ENCODE data around the gene DPP4. TPM values are rescaled to one million over a fixed set of nuclear protein-coding genes. Genes with fewer than 3 reads are reported as not detected.
A peak's percentile ranks its signal among the peaks of the same experiment; 100 is the strongest.

The DPP4 gene
- polyA plus RNA-seq, 3 donors = 0.46 TPM; not detected in 2

DNA sequence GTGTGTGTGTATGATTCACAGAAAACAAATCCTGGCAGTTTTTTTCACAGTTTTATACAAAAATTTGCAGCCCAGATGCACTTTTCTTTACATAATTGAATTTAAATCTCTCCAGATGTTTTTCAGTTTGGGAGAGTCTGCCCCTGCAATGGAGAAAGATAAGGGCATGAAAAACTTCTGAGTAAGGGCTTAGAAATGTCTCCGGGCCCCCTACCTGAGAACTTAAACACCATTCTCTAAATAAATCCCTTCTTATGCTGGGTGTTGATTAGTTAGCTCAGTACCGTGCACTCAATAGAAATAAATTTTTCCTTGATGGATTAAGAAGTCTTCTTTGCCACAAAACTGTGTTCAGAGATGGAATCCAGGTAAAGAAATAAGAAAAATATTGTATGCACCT, 64.5 kb downstream of the DPP4 start:
- peaks cover 21% of the 10 kb centered on the region for H3K4me1 Mint-ChIP-seq
- H3K9me3 Mint-ChIP-seq = no peaks in the 10 kb centered on the region
- Histone ChIP-seq H3K27me3 (ENCODE audit: control insufficient read depth in 2 of 2, insufficient read depth in 2 of 2, low read length in 2 of 2) (no peaks in the 10 kb centered on the region), H2AFZ (ENCODE audit: insufficient read depth, low read depth, low read length, poor library complexity, severe bottlenecking) (no peak overlapping the region), H3K27ac (ENCODE audit: low read depth in 1 of 2, low read length in 2 of 2) (no peak overlapping the region), H4K20me1 (ENCODE audit: insufficient read depth, low read length) (no peaks in the 10 kb centered on the region), H3K79me2 (ENCODE audit: insufficient read depth, low read length) (no peaks in the 10 kb centered on the region), H3K9ac (ENCODE audit: insufficient read depth, low read length, poor library complexity, severe bottlenecking) (no peak overlapping the region), H3K4me2 (replicated peaks; ENCODE audit: extremely low read depth, low read length, poor library complexity, severe bottlenecking) (no peak overlapping the region), H3K36me3 (replicated peaks in 1 of 2; ENCODE audit: control insufficient read depth in 1 of 2, insufficient read depth in 2 of 2, low read length in 2 of 2) (no peaks in the 10 kb centered on the region), H3K9me3 (replicated peaks in 1 of 2; ENCODE audit: control insufficient read depth in 1 of 2, insufficient read depth in 1 of 2, low read length in 2 of 2) (no peaks in the 10 kb centered on the region), H3K4me1 (ENCODE audit: control insufficient read depth in 1 of 2, insufficient read depth in 2 of 2, low read length in 2 of 2) (peaks cover 18 to 26% of the 10 kb centered on the region in 2 donors), H3K4me3 (replicated peaks in 1 of 3; ENCODE audit: low read depth in 2 of 3, low read length in 3 of 3) (no peak overlapping the region)
- DNase-seq = no peak
- no peak overlapping the region for H3K4me3 Mint-ChIP-seq
- intact Hi-C loops (cut with micrococcal nuclease) = no loop called here
- no peak overlapping the region for H3K27ac Mint-ChIP-seq
- TF ChIP-seq, protein P1, sequence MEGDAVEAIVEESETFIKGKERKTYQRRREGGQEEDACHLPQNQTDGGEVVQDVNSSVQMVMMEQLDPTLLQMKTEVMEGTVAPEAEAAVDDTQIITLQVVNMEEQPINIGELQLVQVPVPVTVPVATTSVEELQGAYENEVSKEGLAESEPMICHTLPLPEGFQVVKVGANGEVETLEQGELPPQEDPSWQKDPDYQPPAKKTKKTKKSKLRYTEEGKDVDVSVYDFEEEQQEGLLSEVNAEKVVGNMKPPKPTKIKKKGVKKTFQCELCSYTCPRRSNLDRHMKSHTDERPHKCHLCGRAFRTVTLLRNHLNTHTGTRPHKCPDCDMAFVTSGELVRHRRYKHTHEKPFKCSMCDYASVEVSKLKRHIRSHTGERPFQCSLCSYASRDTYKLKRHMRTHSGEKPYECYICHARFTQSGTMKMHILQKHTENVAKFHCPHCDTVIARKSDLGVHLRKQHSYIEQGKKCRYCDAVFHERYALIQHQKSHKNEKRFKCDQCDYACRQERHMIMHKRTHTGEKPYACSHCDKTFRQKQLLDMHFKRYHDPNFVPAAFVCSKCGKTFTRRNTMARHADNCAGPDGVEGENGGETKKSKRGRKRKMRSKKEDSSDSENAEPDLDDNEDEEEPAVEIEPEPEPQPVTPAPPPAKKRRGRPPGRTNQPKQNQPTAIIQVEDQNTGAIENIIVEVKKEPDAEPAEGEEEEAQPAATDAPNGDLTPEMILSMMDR (IDR thresholded peaks at IDR 0.05) = no peak
- WGBS (ENCODE audit: insufficient coverage) = no CpG with 5 or more reads among the region's 2 CpGs
- H3K27me3 Mint-ChIP-seq (ENCODE audit: low read depth in 3 of 3) = no peaks in the 10 kb centered on the region
- H3K36me3 Mint-ChIP-seq = no peaks in the 10 kb centered on the region

DNA sequence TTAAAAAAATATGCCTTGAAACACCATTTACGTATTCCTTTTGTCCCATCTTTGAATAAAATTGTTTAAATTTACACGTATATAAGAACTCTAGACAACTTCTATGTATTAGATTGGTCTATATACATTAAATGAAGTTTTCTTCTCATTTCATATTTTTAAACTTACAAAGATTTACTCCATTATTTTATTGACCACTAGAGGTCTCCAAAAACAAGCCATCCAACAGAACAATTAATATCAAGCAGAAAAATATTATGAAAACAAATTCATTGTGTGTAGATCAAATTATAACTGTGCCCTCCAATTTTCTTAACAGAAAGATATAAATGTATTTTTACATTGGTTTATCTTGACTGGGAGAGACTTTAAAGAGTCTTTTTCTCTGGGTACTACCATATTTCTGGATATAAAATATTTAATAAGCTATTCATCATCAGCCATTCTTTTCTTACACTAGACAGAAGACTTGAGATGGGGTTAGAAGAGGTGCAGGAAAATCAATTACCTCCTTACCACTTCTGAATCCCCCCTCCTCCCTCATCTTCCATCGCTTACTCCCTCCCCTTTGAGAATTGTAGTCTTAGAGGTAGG, 66.5 kb downstream of the DPP4 start:
- WGBS (ENCODE audit: insufficient coverage) = no CpG with 5 or more reads among the region's 3 CpGs
- DNase-seq = peak in 1 of 3 donors; percentile 22
- H3K36me3 Mint-ChIP-seq = no peaks in the 10 kb centered on the region

More for the DNA sequence above, 66.5 kb downstream of the DPP4 start:
- Histone ChIP-seq H2AFZ (ENCODE audit: insufficient read depth, low read depth, low read length, poor library complexity, severe bottlenecking) (no peak overlapping the region), H3K36me3 (replicated peaks in 1 of 2; ENCODE audit: control insufficient read depth in 1 of 2, insufficient read depth in 2 of 2, low read length in 2 of 2) (no peaks in the 10 kb centered on the region), H3K27ac (ENCODE audit: low read depth in 1 of 2, low read length in 2 of 2) (no peak overlapping the region), H3K9ac (ENCODE audit: insufficient read depth, low read length, poor library complexity, severe bottlenecking) (no peak overlapping the region), H3K4me2 (replicated peaks; ENCODE audit: extremely low read depth, low read length, poor library complexity, severe bottlenecking) (no peak overlapping the region), H3K9me3 (replicated peaks in 1 of 2; ENCODE audit: control insufficient read depth in 1 of 2, insufficient read depth in 1 of 2, low read length in 2 of 2) (no peaks in the 10 kb centered on the region), H3K4me3 (replicated peaks in 1 of 3; ENCODE audit: low read depth in 2 of 3, low read length in 3 of 3) (no peak overlapping the region), H4K20me1 (ENCODE audit: insufficient read depth, low read length) (no peaks in the 10 kb centered on the region), H3K27me3 (ENCODE audit: control insufficient read depth in 2 of 2, insufficient read depth in 2 of 2, low read length in 2 of 2) (no peaks in the 10 kb centered on the region), H3K4me1 (ENCODE audit: control insufficient read depth in 1 of 2, insufficient read depth in 2 of 2, low read length in 2 of 2) (peaks cover 12 to 13% of the 10 kb centered on the region in 2 donors), H3K79me2 (ENCODE audit: insufficient read depth, low read length) (no peaks in the 10 kb centered on the region)
- H3K4me3 Mint-ChIP-seq = no peak overlapping the region
- no peaks in the 10 kb centered on the region for H3K27me3 Mint-ChIP-seq (ENCODE audit: low read depth in 3 of 3)
- intact Hi-C loops (cut with micrococcal nuclease) = no loop called here
- no peaks in the 10 kb centered on the region for H3K9me3 Mint-ChIP-seq
- TF ChIP-seq, protein P1 (IDR thresholded peaks at IDR 0.05) = peak; percentile 89
- H3K4me1 Mint-ChIP-seq = peaks cover 17% of the 10 kb centered on the region
- H3K27ac Mint-ChIP-seq = no peak overlapping the region

All from CD14-positive monocyte (primary cell).